K562 (cell line): ENCODE results near the gene PPP1R13L. TPM values are rescaled to one million over a fixed set of nuclear protein-coding genes. Genes with fewer than 3 reads are reported as not detected.

Experiments
- ATAC-seq: fragments of 200-7000 bp; cut with Tn5 transposase; 3 replicates; pipeline ENCODE4 v1.9.1; 2020; ENCODE audit warnings: moderate library complexity
- BruUV-seq: library from RNA; stranded (reverse); fragments of 400-500 nt; replicated peaks from 2 replicates; lab custom pipeline; 2021; lab: Mats Ljungman, UMichigan
- CTCF ChIA-PET: fragments of 300-600 bp; formaldehyde crosslinking; extraction: SDS; loops from one replicate; lab custom pipeline; 2021; ENCODE audit warnings: low intra/inter-chr PET ratio; lab: Yijun Ruan, JAX
- POLR2A ChIA-PET: fragments of 300-600, 350-650 bp; sonication (Branson Sonifier 250); formaldehyde crosslinking; extraction: SDS; loops from one replicate; lab custom pipeline; 2021; ENCODE audit warnings: antibody characterized with exemption, inconsistent platforms; lab: Yijun Ruan, JAX
- DNase-seq, 4 experiments: peaks; one replicate each; pipeline versions ENCODE4 v3.0.0 to v3.0.0-alpha.2; 2011 to 2018; ENCODE audit warnings: low spot score in 3 of 4, mixed read lengths in 3 of 4; ENCODE audit errors: extremely low read depth in 1 of 4
- FAIRE-seq: peaks from 2 replicates; lab custom pipeline; 2011; peaks lifted over from hg19 to GRCh38; lab: Jason Lieb, UNC
- H2AFZ ChIP-seq: 2 replicates; pipeline ENCODE4 v1.6.0; 2011; ENCODE audit warnings: low read depth, low read length, control low read depth, inconsistent platforms
- H3K27ac ChIP-seq: fragments of 200-600 bp; 3 replicates; pipeline ENCODE4 v1.8.0; 2011; ENCODE audit warnings: low read depth, mild to moderate bottlenecking, control low read depth, inconsistent platforms, low read length, moderate library complexity, mixed read lengths; ENCODE audit errors: extremely low read depth
- H3K27me3 ChIP-seq, 2 experiments: fragments of 300-600 bp in 1 of 2; 2 replicates in 1 of 2; 3 replicates in 1 of 2; pipeline versions ENCODE4 v1.6.0 to v1.8.0; 2011; ENCODE audit warnings: inconsistent platforms in 2 of 2, low read length in 2 of 2, mild to moderate bottlenecking in 1 of 2, mixed read lengths in 1 of 2, moderate library complexity in 1 of 2; ENCODE audit not compliant: control insufficient read depth in 2 of 2, insufficient read depth in 2 of 2
- H3K36me3 ChIP-seq: fragments of 300-600 bp; 3 replicates; pipeline ENCODE4 v1.8.0; 2011; ENCODE audit warnings: mild to moderate bottlenecking, low read length, inconsistent platforms; ENCODE audit not compliant: control insufficient read depth, insufficient read depth
- H3K4me1 ChIP-seq, 2 experiments: fragments of 200-600 bp in 1 of 2; replicated peaks in 1 of 2; 2 replicates in 1 of 2; 3 replicates in 1 of 2; pipeline versions ENCODE4 v1.5.1 to v1.8.0; 2011; ENCODE audit warnings: inconsistent platforms in 2 of 2, low read length in 2 of 2, mild to moderate bottlenecking in 1 of 2, mixed read lengths in 1 of 2, moderate library complexity in 1 of 2; ENCODE audit not compliant: control insufficient read depth in 2 of 2, insufficient read depth in 2 of 2
- H3K4me2 ChIP-seq: 2 replicates; pipeline ENCODE4 v1.6.1; 2011; ENCODE audit warnings: low read length, control low read depth, inconsistent platforms, mixed read lengths; ENCODE audit not compliant: insufficient read depth
- H3K4me3 ChIP-seq: fragments of 200-600 bp; sonication (generic), shearing (Covaris generic); 2 replicates; pipeline ENCODE4 v1.5.1; 2016; ENCODE audit warnings: control low read depth, inconsistent platforms
- H3K79me2 ChIP-seq: fragments of 200-600 bp; 3 replicates; pipeline ENCODE4 v1.8.0; 2011; ENCODE audit warnings: low read length, inconsistent platforms; ENCODE audit not compliant: control insufficient read depth, insufficient read depth
- H3K9ac ChIP-seq, 2 experiments: 2 replicates each; pipeline versions ENCODE4 v1.6.0 to v1.6.1; 2011; ENCODE audit warnings: low read depth in 2 of 2, low read length in 2 of 2, control low read depth in 1 of 2, inconsistent platforms in 1 of 2, mild to moderate bottlenecking in 1 of 2, mixed read lengths in 1 of 2; ENCODE audit not compliant: insufficient read depth in 1 of 2
- H3K9me1 ChIP-seq: one replicate; pipeline ENCODE4 v1.6.0; 2011; ENCODE audit warnings: inconsistent platforms, mild to moderate bottlenecking, low read length, moderate library complexity; ENCODE audit not compliant: control insufficient read depth, insufficient read depth
- H3K9me3 ChIP-seq: replicated peaks from 2 replicates; pipeline ENCODE4 v1.5.1; 2011; ENCODE audit warnings: low read depth, low read length, inconsistent platforms; ENCODE audit not compliant: control insufficient read depth, insufficient read depth
- H4K20me1 ChIP-seq: replicated peaks from 2 replicates; pipeline ENCODE4 v1.6.1; 2011; ENCODE audit warnings: low read length, inconsistent platforms, mixed read lengths; ENCODE audit not compliant: control insufficient read depth, insufficient read depth
- CTBP1 ChIP-seq: fragments of 450-650 bp; IDR thresholded peaks from 2 replicates; pipeline ENCODE4 v1.6.1; 2016; ENCODE audit warnings: borderline replicate concordance
- CXXC5 ChIP-seq: fragments of 250-450 bp; sonication (Bioruptor Pico); IDR thresholded peaks from 2 replicates; pipeline ENCODE4 v1.8.0; 2022; ENCODE audit warnings: inconsistent platforms, mild to moderate bottlenecking, moderate library complexity
- HCFC1 ChIP-seq: IDR thresholded peaks from 2 replicates; pipeline ENCODE4 v1.6.1; 2012; ENCODE audit warnings: low read depth, low read length, improper control_type of control experiment
- NFE2 ChIP-seq: IDR thresholded peaks from 2 replicates; pipeline ENCODE4 v1.6.1; 2014; ENCODE audit warnings: antibody characterized with exemption, low read depth
- SMAD3 ChIP-seq: fragments of 450-650 bp; formaldehyde crosslinking; conservative IDR thresholded peaks from 2 replicates; pipeline ENCODE4 v1.4.0; 2020; ENCODE audit warnings: mild to moderate bottlenecking
- THRAP3 ChIP-seq: fragments of 450-650 bp; IDR thresholded peaks from 2 replicates; pipeline ENCODE4 v1.6.1; 2016; ENCODE audit warnings: mild to moderate bottlenecking, inconsistent platforms, borderline replicate concordance
- ZNF239 ChIP-seq: fragments of 250-450 bp; sonication (Bioruptor Pico); IDR thresholded peaks from 2 replicates; pipeline ENCODE4 v1.4.0; 2020; ENCODE audit warnings: mild to moderate bottlenecking
- ZSCAN29 ChIP-seq: fragments of 450-650 bp; IDR thresholded peaks from 2 replicates; pipeline ENCODE4 v1.6.1; 2017
- WGBS: fragments of 100-300 bp; shearing (Covaris generic); methylation state at CpG from one replicate; pipeline ENCODE4 v1.1.6; 2016; ENCODE audit warnings: low coverage, mixed read lengths; ENCODE audit not compliant: insufficient coverage; ENCODE audit errors: missing lambda C conversion rate; 5-methylcytosine and 5-hydroxymethylcytosine counted together
- in situ Hi-C: fragments of 300-500 bp; cut with MboI; formaldehyde crosslinking; loops from 4 replicates; pipeline ENCODE4 v1.15.0; 2018; ENCODE audit warnings: inconsistent platforms, mixed read lengths
- intact Hi-C: fragments of 100-400 bp; cut with micrococcal nuclease; formaldehyde crosslinking; loops from 2 replicates; pipeline ENCODE4 v1.14.2; 2022
- polyA plus RNA-seq, 8 experiments: library from polyadenylated mRNA; depleted of rRNA in 4 of 8; stranded (reverse) in 5 of 8; unstranded in 3 of 8; fragments of >200 nt; fragmentation: Nextera tagmentation in 2 of 8; fragmentation: Illumina TruSeq in 1 of 8; extraction: Ambion mirVana in 2 of 8; extraction: Trizol in 1 of 8; gene quantifications; 2 replicates each; pipeline versions ENCODE4 v1.2.1 to v1.2.3, GENCODE V29; 2011 to 2014; ENCODE audit warnings: inconsistent platforms in 1 of 8, missing spikeins in 1 of 8
- total RNA-seq, 7 experiments: library from RNA; depleted of rRNA in 6 of 7; stranded (reverse); fragments of >200 nt in 6 of 7; fragmentation: Illumina TruSeq in 2 of 7; extraction: Trizol in 2 of 7; gene quantifications; 2 replicates each; pipeline versions ENCODE4 v1.2.1 to v1.2.3, GENCODE V29; 2011 to 2021; ENCODE audit warnings: low replicate concordance in 1 of 7
- TF ChIP-seq, protein P1 (sequence below), 2 experiments: fragments of 450-650 bp; IDR thresholded peaks; 2 replicates each; pipeline ENCODE4 v1.6.1; 2018; ENCODE audit warnings: mild to moderate bottlenecking in 2 of 2, low read depth in 1 of 2; ENCODE audit not compliant: partially characterized antibody in 2 of 2
- TF ChIP-seq, protein P2 (sequence below): sonication (generic); formaldehyde crosslinking; IDR thresholded peaks from 2 replicates; pipeline ENCODE4 v1.8.0; 2022; ENCODE audit warnings: missing genetic modification reagents, mild to moderate bottlenecking, moderate library complexity, borderline replicate concordance
- TF ChIP-seq, protein P3 (sequence below): fragments of 450-650 bp; IDR thresholded peaks from 2 replicates; pipeline ENCODE4 v1.6.1; 2014; ENCODE audit warnings: low read depth, mild to moderate bottlenecking, moderate library complexity, borderline replicate concordance

PPP1R13L gene
- total and polyA plus RNA-seq, 9 of the 15 experiments (the other 6 are each of a cell fraction or from before 2014, with no cell fraction given) = 0.32 to 6.7 (median 2.0) TPM

GRCh38 chr19:45405435-45406225 is 761 bp upstream of the PPP1R13L start (continued):
- TF ChIP-seq ZNF239 (CRISPR knock-in tag) = no peak

DNA sequence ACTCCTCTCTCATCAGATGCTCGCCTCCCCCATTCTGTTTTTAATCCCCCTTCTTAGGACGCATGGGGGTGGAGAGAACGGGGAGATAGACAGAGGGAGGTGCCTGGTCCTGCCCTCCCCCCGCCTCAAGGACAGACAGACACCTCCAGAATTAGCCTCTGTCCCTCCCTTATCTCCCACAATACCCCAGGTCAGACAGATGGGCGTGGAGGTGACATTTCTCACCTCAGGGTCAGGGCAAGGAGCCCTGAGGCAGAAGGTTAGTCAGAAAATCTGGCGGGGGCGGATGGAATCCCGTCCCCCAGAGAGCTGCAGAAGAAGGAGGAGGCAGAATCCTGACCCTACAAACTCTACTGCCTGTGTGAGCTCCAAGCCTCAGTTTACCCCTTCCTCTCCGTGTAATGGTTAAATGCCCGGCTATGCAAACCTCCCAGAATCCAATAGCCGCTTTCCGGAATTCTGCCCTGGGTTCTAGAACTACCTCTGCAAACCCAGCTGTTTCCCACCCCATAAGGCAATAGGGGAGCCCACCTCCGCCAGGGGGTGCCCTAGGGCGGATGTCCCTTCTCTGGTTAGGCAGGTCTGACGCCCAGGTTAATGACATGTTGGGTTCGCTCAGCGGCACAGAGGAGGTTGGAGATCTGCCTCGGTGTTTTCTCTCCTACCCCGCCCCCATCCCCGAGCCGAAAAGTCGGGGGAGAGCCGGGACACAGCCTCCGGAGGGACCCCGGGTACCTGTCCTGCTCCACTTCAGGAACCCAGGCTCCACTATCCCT is 900 bp downstream of the PPP1R13L start:
- Histone ChIP-seq H3K4me2 (peak overlapping the region; percentile 91), H2AFZ (peak overlapping the region; percentile 99), H3K27ac (peak overlapping the region; percentile 98), H3K27me3 (no peaks in the 10 kb centered on the region), H4K20me1 (no peaks in the 10 kb centered on the region), H3K9ac (peak overlapping the region; percentile 96 to 97), H3K9me3 (no peaks in the 10 kb centered on the region), H3K36me3 (peaks cover 11% of the 10 kb centered on the region; the same call in 2 of the 3 replicates), H3K9me1 (no peaks in the 10 kb centered on the region), H3K79me2 (peaks cover 44% of the 10 kb centered on the region), H3K4me3 (peak overlapping the region; percentile 78), H3K4me1 (peaks cover 22 to 61% of the 10 kb centered on the region in 2 experiments; a peak in 4 of 5 replicates)
- CTCF ChIA-PET = interaction anchor here (4.0 kb wide), 1 partner anchor 75 kb away, joined by 16 read pairs; no protein-coding TSS in a partner anchor
- POLR2A ChIA-PET = interaction anchor here (0.6 to 3.6 kb wide), 9 partner anchors 10 to 424 kb away, joined by 3 to 14 read pairs (median 3); partner anchors contain the start of gene FOSB
- intact Hi-C loops (loop anchor here (2.0 kb wide), 2 partner anchors 21 to 33 kb away; partner anchors contain the start of gene ERCC2), in situ Hi-C loops (no loop called here)
- FAIRE-seq (peak; percentile 77), DNase-seq (peak; percentile 71 to 89 (median 78)), ATAC-seq (peak; percentile 50)
- BruUV-seq = no TSS peak
- 3% methylated on average over 23 of the region's 25 CpGs for WGBS
- TF ChIP-seq SMAD3 = no peak
- TF ChIP-seq NFE2 = no peak
- TF ChIP-seq CXXC5 (CRISPR knock-in tag) = peak; percentile 33; the same call in 1 of the 2 replicates
- TF ChIP-seq, protein P1, sequence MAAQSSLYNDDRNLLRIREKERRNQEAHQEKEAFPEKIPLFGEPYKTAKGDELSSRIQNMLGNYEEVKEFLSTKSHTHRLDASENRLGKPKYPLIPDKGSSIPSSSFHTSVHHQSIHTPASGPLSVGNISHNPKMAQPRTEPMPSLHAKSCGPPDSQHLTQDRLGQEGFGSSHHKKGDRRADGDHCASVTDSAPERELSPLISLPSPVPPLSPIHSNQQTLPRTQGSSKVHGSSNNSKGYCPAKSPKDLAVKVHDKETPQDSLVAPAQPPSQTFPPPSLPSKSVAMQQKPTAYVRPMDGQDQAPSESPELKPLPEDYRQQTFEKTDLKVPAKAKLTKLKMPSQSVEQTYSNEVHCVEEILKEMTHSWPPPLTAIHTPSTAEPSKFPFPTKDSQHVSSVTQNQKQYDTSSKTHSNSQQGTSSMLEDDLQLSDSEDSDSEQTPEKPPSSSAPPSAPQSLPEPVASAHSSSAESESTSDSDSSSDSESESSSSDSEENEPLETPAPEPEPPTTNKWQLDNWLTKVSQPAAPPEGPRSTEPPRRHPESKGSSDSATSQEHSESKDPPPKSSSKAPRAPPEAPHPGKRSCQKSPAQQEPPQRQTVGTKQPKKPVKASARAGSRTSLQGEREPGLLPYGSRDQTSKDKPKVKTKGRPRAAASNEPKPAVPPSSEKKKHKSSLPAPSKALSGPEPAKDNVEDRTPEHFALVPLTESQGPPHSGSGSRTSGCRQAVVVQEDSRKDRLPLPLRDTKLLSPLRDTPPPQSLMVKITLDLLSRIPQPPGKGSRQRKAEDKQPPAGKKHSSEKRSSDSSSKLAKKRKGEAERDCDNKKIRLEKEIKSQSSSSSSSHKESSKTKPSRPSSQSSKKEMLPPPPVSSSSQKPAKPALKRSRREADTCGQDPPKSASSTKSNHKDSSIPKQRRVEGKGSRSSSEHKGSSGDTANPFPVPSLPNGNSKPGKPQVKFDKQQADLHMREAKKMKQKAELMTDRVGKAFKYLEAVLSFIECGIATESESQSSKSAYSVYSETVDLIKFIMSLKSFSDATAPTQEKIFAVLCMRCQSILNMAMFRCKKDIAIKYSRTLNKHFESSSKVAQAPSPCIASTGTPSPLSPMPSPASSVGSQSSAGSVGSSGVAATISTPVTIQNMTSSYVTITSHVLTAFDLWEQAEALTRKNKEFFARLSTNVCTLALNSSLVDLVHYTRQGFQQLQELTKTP (IDR thresholded peaks at IDR 0.05; ENCODE audit: low read depth in 1 of 2, partially characterized antibody in 2 of 2) = peak in 1 of 2 experiments; percentile 28
- TF ChIP-seq CTBP1 = peak; percentile 43; the same call in 1 of the 2 replicates
- TF ChIP-seq THRAP3 = no peak
- peak; percentile 6 for TF ChIP-seq HCFC1
- TF ChIP-seq, protein P2, sequence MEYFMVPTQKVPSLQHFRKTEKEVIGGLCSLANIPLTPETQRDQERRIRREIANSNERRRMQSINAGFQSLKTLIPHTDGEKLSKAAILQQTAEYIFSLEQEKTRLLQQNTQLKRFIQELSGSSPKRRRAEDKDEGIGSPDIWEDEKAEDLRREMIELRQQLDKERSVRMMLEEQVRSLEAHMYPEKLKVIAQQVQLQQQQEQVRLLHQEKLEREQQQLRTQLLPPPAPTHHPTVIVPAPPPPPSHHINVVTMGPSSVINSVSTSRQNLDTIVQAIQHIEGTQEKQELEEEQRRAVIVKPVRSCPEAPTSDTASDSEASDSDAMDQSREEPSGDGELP (CRISPR knock-in tag) = peak; percentile 96
- TF ChIP-seq ZSCAN29 = peak; percentile 31; the same call in 1 of the 2 replicates
- TF ChIP-seq, protein P3, sequence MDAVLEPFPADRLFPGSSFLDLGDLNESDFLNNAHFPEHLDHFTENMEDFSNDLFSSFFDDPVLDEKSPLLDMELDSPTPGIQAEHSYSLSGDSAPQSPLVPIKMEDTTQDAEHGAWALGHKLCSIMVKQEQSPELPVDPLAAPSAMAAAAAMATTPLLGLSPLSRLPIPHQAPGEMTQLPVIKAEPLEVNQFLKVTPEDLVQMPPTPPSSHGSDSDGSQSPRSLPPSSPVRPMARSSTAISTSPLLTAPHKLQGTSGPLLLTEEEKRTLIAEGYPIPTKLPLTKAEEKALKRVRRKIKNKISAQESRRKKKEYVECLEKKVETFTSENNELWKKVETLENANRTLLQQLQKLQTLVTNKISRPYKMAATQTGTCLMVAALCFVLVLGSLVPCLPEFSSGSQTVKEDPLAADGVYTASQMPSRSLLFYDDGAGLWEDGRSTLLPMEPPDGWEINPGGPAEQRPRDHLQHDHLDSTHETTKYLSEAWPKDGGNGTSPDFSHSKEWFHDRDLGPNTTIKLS = peak; percentile 24; the same call in 1 of the 2 replicates
